GM19463 (cell line): Measurements from ENCODE around the gene LHFPL3.
"Not testable (repeated sequence)": the region's sequence is repeated elsewhere in the genome, so short reads cannot be mapped to it uniquely, and the experiment has no call there.

Experiments
- ATAC-seq: cut with Tn5 transposase; IDR thresholded peaks from one replicate; pipeline ENCODE4 v1.9.1; 2021; ENCODE audit warnings: mild to moderate bottlenecking, moderate library complexity; ENCODE audit not compliant: unreplicated experiment

LHFPL3 gene

GRCh38 chr7:104886651-104887050, 558.2 kb downstream of the LHFPL3 start:
- ATAC-seq, result no peak

DNA sequence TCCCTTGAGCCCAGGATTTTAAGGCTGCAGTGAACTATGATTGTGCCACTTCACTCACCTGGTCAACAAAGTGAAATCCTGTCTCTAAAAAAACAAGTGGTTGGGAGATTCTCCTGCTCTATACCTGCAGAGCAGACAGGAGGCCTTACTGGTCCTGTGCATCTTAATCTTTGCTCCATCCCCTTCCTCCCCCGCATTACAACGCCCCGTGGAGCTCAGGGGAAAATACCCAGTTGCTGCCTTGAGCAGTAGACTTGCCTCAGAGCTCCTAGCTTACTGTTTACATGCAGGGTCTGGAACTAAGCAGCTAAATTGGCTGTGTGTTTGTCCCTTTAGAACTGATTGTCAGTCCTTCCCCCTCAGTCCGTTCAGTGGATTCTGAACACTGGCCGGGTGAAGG, 561.8 kb downstream of the LHFPL3 start:
- no peak for ATAC-seq

- ATAC-seq, result no peak
Measured at GRCh38 chr7:104891949-104892348, 563.5 kb downstream of the LHFPL3 start.

GRCh38 chr7:104894314-104894713, 565.9 kb downstream of the LHFPL3 start:
- no peak for ATAC-seq

DNA sequence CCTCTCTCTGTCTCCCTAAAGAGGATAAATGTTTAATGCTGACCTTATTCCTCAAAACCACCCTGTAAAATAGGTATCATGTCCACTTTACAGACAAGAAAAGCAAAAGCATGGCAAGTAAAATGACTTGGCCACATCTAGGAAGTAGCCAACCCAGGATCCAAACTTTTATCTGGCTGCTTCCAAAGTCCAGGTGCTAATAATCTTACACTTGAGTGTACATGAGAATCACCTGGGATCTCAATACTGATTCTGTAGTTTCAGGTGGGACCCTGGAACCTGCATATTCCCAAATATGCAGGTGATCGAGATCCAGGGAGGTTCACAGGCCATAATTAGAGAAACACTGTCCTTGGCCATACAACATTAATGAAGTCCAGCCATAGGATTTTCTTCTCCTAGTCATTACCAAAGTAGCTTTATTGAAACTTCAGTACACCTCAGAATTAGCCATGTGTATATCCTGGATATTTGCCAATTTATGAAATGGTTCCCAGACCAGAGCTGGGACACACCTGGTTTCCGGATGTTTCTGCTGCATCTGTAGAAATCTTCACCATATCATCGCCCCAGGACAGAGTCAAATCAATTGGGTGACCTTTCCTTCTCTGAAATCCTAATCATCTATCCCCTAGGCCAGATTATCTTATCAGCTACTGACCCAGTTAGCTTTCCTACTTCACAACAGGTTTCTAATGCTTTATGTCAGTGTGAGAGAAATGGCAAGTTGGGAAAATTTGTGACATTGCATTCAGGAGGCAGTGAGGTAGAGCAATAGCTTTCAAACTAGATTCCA, 566.5 kb downstream of the LHFPL3 start:
- no peak for ATAC-seq

- ATAC-seq, result peak; percentile 24
Measured at GRCh38 chr7:104895522-104896236, 567.3 kb downstream of the LHFPL3 start.

DNA sequence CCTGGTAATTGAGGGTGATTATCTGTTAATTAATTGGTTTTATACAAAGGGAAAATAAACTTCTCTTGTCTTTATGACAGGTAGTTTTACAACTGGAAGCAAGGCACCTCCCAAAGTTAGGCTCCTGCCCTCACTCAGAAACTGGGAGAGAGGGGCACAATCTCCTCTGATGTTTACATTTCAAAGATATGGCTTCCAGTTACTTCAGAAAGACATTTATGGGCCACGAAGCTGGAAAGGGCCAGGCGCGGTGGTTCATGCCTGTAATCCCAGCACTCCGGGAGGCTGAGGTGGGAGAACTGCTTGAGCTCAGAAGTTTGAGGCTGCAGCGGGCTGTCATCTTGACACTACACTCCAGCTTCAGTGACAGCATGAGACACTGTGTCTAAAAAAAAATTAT, 570.0 kb downstream of the LHFPL3 start:
- no peak for ATAC-seq

DNA sequence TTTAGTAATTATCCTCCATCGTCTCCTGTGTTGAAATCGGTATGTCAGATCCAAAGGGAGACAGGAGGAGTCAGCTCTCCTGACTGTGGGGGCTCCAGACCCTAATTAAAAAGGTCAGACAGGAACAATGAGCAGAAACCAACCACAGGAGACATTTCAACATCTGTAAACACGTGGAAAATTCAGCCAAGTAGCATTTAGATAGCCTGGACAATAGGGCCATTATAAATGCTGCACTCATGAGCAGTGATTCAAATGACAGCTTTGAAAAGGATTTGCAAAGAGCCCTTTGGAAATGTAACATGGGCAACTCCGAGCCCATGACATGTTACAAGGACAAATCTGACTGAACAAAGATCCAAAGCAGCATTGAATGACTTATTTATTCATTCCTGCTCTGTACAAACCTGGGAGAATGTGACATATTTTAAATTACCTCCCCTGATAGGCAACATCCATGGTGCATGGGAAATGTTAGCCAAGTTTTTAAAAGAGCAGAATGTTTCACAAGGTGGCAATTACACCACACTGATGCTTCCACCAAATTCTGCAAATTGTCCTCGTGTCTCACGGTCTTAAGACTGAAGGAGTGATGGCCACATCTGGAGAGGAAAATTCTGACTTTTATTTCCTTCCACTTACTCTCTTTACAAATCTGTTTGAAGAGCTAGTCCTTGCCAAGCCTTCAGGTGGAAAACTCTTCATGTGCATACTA, 572.3 kb downstream of the LHFPL3 start:
- ATAC-seq, result no peak

DNA sequence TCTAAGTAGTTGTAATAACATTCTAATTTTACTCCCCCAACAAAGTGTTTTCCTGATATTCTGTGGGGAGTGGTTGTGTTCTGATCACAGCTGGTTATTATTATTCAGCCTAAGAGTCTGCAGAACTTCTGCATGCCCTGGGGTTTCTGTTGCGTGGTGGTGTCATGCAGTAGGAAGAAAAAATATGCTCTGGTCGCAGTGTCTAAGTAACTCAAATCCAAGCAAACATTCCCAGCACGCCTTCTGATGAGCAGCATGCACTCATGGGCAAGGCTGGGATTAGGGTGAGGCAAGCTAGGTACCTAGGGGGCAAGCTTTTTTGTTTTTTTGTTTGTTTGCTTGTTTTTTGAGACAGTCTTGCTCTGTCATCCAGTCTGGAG, 572.8 kb downstream of the LHFPL3 start:
- no peak for ATAC-seq

- no peak for ATAC-seq
Measured at GRCh38 chr7:104902183-104902582, 573.8 kb downstream of the LHFPL3 start.

DNA sequence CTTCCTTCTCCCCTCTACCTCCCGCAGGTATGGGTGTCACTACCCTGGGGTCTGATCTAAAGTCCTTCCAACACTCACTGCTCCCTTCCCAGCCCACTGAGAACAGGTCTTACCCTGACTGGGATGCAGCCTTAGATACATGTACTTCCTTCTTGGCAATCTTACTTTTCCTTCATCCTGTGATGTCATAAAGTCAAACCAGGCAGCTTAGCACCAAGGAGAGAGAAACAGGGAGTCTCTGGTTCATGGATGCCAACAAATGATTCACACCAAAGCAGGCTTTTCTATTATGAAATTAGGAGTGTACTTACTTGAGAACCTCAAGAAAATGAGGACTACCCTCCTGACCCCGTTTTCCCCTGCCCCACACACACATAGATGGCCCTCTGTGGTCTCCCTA, 574.6 kb downstream of the LHFPL3 start:
- no peak for ATAC-seq

DNA sequence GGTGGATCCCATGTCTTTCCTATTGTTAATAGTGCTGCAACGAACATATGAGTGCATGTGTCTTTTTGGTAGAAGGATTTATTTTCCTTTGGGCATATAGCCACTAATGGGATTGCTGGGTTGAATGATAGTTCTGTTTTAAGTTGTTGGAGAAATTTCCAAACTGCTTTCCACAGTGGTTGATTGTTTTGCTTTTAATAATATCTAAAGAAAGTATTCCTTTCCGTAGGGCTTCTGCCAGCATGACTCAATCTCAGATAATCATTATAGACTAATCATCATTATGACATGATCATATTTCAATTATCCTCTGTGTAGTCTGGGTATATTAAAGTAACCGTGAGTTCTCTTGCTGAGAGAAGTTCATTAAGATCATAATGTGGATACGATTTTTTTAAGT, 575.4 kb downstream of the LHFPL3 start:
- ATAC-seq, result no peak

DNA sequence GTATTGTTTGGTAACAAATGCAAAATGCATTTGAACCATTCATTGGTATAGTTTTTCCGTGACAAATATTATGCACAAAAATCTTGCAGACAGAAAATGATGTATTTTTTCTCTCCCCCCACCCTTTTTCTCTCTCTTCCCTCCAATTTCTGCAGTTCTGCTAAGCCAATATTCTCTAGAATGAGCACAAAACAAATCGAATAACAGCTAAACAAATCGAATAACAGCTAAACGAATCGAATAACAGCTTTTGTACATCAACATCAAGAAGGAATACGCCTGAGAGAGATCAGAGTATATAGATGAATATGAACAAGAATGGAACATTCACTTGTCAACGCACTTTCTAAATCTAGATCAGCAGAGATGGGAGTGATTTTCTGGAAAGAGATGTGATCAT, 577.6 kb downstream of the LHFPL3 start:
- no peak for ATAC-seq

- ATAC-seq, result no peak
Measured at GRCh38 chr7:104906556-104906955, 578.2 kb downstream of the LHFPL3 start.

DNA sequence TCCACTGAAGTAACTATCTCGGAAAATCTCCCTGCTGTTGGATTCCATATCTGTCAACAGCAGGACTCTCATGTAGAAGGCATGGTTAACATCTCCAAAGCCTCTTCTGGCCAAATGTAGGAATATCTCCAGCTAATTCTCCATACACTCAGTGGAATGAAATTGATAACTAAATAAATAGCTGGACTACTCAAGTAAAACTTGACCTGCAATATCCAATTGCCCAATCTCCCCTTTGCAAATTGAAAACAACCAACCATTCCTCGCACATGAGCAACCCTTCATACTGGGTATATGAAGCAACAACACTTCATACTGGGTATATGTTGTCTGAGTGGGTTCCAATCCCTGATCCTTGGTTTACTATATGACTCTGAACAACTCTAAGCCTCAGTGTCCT, 580.2 kb downstream of the LHFPL3 start:
- no peak for ATAC-seq

DNA sequence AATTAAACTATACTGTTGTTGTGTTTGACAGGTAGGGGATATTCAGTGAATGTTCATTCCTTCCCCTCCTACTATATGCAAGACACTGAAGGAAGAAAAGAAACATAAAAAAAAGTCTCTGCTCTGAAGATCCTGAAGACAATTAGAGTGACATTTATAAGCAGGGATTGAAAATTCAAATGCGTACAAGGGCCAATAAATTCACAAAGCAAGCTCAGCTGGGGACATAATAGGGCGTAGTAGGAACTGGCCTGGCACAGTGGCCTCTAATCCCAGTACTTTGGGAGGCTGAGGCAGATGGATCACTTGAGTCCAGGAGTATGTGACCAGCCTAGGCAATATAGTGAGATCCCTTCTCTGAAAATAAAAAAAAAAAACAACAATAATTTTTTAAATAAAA, 580.7 kb downstream of the LHFPL3 start:
- ATAC-seq, result no peak

GRCh38 chr7:104914421-104914820, 586.0 kb downstream of the LHFPL3 start:
- no peak for ATAC-seq

GRCh38 chr7:104921596-104921995, 593.2 kb downstream of the LHFPL3 start:
- ATAC-seq, result no peak

DNA sequence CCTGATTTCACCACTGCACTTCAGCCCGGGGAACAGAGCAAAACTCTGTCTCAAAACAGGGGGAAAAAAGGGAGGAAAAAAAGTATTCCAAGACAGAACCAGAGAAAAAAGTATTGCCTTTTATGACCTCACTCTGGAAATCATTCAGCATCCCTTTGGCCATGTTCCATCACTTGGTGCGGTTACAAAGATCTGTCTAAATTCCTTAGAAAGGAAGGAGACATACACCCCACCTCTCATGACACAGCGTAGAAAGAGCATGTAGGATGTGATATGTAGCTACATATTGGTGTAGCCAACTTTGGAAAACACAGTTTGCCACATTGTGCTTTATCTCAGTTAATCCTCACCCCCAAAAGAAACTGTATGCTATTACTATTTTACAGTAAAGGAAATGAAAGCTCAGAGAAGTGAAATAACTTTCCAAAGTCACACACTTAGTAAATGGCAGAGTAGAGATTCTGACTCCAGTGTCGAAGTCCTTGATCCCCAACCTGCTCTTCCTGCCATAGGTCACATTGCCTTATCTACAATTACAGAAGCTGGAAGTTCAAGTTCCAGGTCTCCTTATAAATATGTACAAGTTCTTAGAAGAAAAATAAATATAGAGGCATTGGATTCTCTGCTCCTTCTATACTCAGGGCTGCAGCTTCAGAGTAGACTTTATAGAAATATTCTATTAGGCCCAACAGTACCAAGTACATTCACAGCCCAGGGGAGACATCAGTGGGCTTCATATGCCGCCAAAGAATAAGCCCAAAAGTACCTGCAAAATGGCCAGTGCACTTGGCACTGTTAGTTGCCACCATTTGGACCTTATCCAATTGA, 594.0 kb downstream of the LHFPL3 start:
- no peak for ATAC-seq

DNA sequence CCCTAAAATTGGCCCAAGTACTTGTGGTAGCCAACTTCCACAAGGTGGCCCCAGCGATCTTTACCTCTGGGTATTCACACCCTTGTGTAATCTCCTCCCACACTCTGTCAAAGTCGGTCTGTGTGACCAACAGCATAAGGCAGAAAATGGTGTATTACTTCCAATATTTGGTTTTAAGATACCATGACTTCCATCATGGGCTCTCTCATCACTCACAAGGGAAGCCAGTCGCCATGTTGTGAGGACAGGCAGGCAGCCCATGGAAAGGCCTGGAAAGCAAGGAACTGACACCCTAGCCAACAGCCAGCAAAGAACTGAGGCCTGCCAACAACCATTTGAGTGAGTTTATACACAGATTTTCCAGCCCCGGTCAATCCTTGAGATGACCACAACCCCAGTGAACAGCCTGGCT, 594.6 kb downstream of the LHFPL3 start:
- ATAC-seq, result peak; percentile 99

- ATAC-seq, result not testable (repeated sequence)
Measured at GRCh38 chr7:104926189-104926588, 597.8 kb downstream of the LHFPL3 start.
